Measurements from ENCODE around the gene WDR41.
"Not testable (repeated sequence)": the region's sequence is repeated elsewhere in the genome, so short reads cannot be mapped to it uniquely, and the experiment has no call there.

WDR41 gene

GRCh38 chr5:77400645-77401044 is 91.5 kb downstream of the WDR41 start:
- DNase-seq = no peak

- no peak for DNase-seq
Measured at GRCh38 chr5:77398896-77399295, 93.2 kb downstream of the WDR41 start.

- DNase-seq = no peak
Measured at GRCh38 chr5:77398458-77398857, 93.7 kb downstream of the WDR41 start.

- no peak for DNase-seq
Measured at GRCh38 chr5:77397686-77398292, 94.3 kb downstream of the WDR41 start.

- DNase-seq = no peak
Measured at GRCh38 chr5:77396017-77396416, 96.1 kb downstream of the WDR41 start.

- DNase-seq = no peak
Measured at GRCh38 chr5:77394064-77394715, 97.9 kb downstream of the WDR41 start.

- no peak for DNase-seq
Measured at GRCh38 chr5:77391240-77391765, 100.8 kb downstream of the WDR41 start.

GRCh38 chr5:77390795-77391194 is 101.3 kb downstream of the WDR41 start:
- no peak for DNase-seq

- no peak for DNase-seq
Measured at GRCh38 chr5:77390221-77390620, 101.9 kb downstream of the WDR41 start.

GRCh38 chr5:77389746-77390145 is 102.4 kb downstream of the WDR41 start:
- no peak for DNase-seq

- DNase-seq = not testable (repeated sequence)
Measured at GRCh38 chr5:77386340-77386739, 105.8 kb downstream of the WDR41 start.

- DNase-seq = not testable (repeated sequence)
Measured at GRCh38 chr5:77383336-77383735, 108.8 kb downstream of the WDR41 start.

Measured in activated T-cell treated with anti-CD3 and anti-CD28 coated beads, Interleukin-2, amount 50 U/mL, for 1 hour (primary cell).